Measurements from ENCODE around the gene MBD3L2.
"Not testable (repeated sequence)": the region's sequence is repeated elsewhere in the genome, so short reads cannot be mapped to it uniquely, and the experiment has no call there.

Gene MBD3L2

DNA sequence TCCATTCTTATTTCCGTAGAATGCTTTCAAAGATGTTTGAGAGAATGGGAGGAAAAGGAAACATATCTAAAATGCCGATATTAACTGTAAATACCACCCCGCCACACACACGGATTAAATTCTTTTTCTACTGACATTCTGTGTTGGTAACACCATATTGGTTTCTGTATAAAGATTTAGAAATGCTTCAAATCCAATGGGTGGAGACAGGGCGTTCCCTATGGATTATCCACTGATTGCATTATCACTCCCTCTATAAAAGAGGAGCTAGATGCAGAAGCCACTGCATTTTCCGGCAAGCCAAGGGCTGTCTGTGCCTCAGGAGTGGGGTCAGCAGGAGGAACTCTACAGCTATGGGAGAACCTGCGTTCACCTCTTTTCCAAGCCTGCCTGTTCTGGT is at the start of gene MBD3L2:
Gene MBD3L2, plus strand, starts transcription at position 301 of the 400 bp plus-strand sequence. Its CDS starts 53 bp downstream, at position 354.
- H3K4me3 ChIP-seq (ENCODE audit: low read depth, low read length); DNase-seq (ENCODE audit: low read depth): not testable (repeated sequence)

DNA sequence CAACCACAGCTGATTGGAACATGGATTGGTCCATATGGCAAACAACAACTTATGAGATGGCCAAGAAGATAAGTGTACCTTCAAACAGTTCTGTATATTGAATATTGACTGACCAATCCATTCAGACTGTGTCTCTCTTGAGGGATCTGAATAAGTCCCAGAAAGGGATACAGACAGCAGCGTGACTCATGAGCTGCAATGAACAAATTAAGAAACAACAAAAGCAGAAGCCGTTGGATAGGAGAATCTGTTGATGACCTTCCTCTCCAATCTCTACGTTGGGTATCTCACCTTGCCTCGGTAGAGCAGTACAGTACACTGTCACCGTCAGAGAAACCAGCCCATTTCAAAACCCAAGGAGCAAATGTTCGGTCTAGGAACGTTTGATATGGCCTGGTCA is 49.2 kb upstream of the MBD3L2 start:
- no peak for TF ChIP-seq CTCF (IDR thresholded peaks at IDR 0.05; ENCODE audit: low read depth, low read length, missing control alignments)
- no peak for DNase-seq (ENCODE audit: low read depth)
- no peak overlapping the region for H3K4me3 ChIP-seq (ENCODE audit: low read depth, low read length)

- no peak for DNase-seq (ENCODE audit: low read depth)
- no peak for TF ChIP-seq CTCF (IDR thresholded peaks at IDR 0.05; ENCODE audit: low read depth, low read length, missing control alignments)
- H3K4me3 ChIP-seq (ENCODE audit: low read depth, low read length) = no peak overlapping the region
Measured at GRCh38 chr19:7000333-7000732, 48.8 kb upstream of the MBD3L2 start.

DNA sequence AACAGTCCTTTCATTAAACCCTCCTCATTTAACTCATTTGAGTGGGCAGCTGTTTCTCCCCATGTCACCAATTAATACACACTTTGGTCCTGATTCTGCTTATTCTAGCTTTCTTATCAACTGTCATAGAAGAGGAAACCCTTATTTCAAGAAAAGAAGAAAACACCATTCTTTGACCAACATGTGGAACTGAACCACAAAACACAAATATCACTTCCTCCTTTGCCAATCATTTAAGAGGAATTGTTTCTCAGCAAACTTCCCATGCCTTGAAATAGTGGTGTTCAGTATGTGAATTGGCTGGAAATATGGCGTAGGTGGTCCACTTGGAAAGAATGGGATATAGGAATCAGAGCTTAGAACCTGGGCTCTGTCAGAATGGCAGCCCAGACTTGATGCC is 48.3 kb upstream of the MBD3L2 start:
- no peak for TF ChIP-seq CTCF (IDR thresholded peaks at IDR 0.05; ENCODE audit: low read depth, low read length, missing control alignments)
- H3K4me3 ChIP-seq (ENCODE audit: low read depth, low read length) = no peak overlapping the region
- no peak for DNase-seq (ENCODE audit: low read depth)

- H3K4me3 ChIP-seq (ENCODE audit: low read depth, low read length) = no peak overlapping the region
- no peak for TF ChIP-seq CTCF (IDR thresholded peaks at IDR 0.05; ENCODE audit: low read depth, low read length, missing control alignments)
- no peak for DNase-seq (ENCODE audit: low read depth)
Measured at GRCh38 chr19:7004313-7004931, 44.7 kb upstream of the MBD3L2 start.

- no peak for DNase-seq (ENCODE audit: low read depth)
- no peak overlapping the region for H3K4me3 ChIP-seq (ENCODE audit: low read depth, low read length)
- TF ChIP-seq CTCF (IDR thresholded peaks at IDR 0.05; ENCODE audit: low read depth, low read length, missing control alignments) = no peak
Measured at GRCh38 chr19:7006135-7006704, 42.9 kb upstream of the MBD3L2 start.

- no peak for TF ChIP-seq CTCF (IDR thresholded peaks at IDR 0.05; ENCODE audit: low read depth, low read length, missing control alignments)
- H3K4me3 ChIP-seq (ENCODE audit: low read depth, low read length) = no peak overlapping the region
- DNase-seq (ENCODE audit: low read depth) = no peak
Measured at GRCh38 chr19:7007859-7008258, 41.3 kb upstream of the MBD3L2 start.
